B cell (primary cell): Measurements from ENCODE around the gene AFF3.

ENCODE experiments used
- CTCF ChIP-seq: fragments of 200-600 bp; IDR thresholded peaks from one replicate; pipeline ENCODE4 v1.8.0; 2022; ENCODE audit warnings: antibody characterized with exemption, mild to moderate bottlenecking
- EZH2 ChIP-seq: IDR thresholded peaks from 2 replicates; pipeline ENCODE4 v1.6.1; 2012; ENCODE audit warnings: borderline replicate concordance, low read depth, mild to moderate bottlenecking, moderate library complexity, low read length; ENCODE audit not compliant: insufficient read depth, poor library complexity, severe bottlenecking

- TF ChIP-seq EZH2 (no peak), CTCF (no peak)
Observed at GRCh38 chr2:99933894-99934650, 208.3 kb downstream of the AFF3 start.
